ENCODE data around the gene RETREG1.
"Not testable (repeated sequence)": the region's sequence is repeated elsewhere in the genome, so short reads cannot be mapped to it uniquely, and the experiment has no call there.

The RETREG1 gene

GRCh38 chr5:16616536-16617273 lies at the start of gene RETREG1:
RETREG1 (minus strand) TSS chr5:16616997; CDS start chr5:16616971, 26 bp downstream.
- peak; percentile 91 for DNase-seq (ENCODE audit: insufficient read length, low spot score)
- peak; percentile 15; the same call in 1 of the 2 replicates for TF ChIP-seq POLR2A (IDR thresholded peaks at IDR 0.05; ENCODE audit: low read depth, low read length)
- no peak for FAIRE-seq

- TF ChIP-seq POLR2A (IDR thresholded peaks at IDR 0.05; ENCODE audit: low read depth, low read length), result no peak
- FAIRE-seq, result no peak
- DNase-seq (ENCODE audit: insufficient read length, low spot score), result no peak
Measured at GRCh38 chr5:16666130-16666882, 49.5 kb upstream of the RETREG1 start.

GRCh38 chr5:16665601-16666000 lies 48.8 kb upstream of the RETREG1 start:
- DNase-seq (ENCODE audit: insufficient read length, low spot score), result no peak
- no peak for FAIRE-seq
- TF ChIP-seq POLR2A (IDR thresholded peaks at IDR 0.05; ENCODE audit: low read depth, low read length), result no peak

- FAIRE-seq, result no peak
- no peak for DNase-seq (ENCODE audit: insufficient read length, low spot score)
- no peak for TF ChIP-seq POLR2A (IDR thresholded peaks at IDR 0.05; ENCODE audit: low read depth, low read length)
Measured at GRCh38 chr5:16664368-16664767, 47.6 kb upstream of the RETREG1 start.

- TF ChIP-seq POLR2A (IDR thresholded peaks at IDR 0.05; ENCODE audit: low read depth, low read length), result no peak
- DNase-seq (ENCODE audit: insufficient read length, low spot score) (no peak), FAIRE-seq (no peak)
Measured at GRCh38 chr5:16663840-16664239, 47.0 kb upstream of the RETREG1 start.

- DNase-seq (ENCODE audit: insufficient read length, low spot score) (no peak), FAIRE-seq (no peak)
- no peak for TF ChIP-seq POLR2A (IDR thresholded peaks at IDR 0.05; ENCODE audit: low read depth, low read length)
Measured at GRCh38 chr5:16661713-16662112, 44.9 kb upstream of the RETREG1 start.

- DNase-seq (ENCODE audit: insufficient read length, low spot score) (no peak), FAIRE-seq (no peak)
- no peak for TF ChIP-seq POLR2A (IDR thresholded peaks at IDR 0.05; ENCODE audit: low read depth, low read length)
Measured at GRCh38 chr5:16660982-16661381, 44.2 kb upstream of the RETREG1 start.

- no peak for DNase-seq (ENCODE audit: insufficient read length, low spot score)
- FAIRE-seq, result no peak
Measured at GRCh38 chr5:16659536-16659935, 42.7 kb upstream of the RETREG1 start.

GRCh38 chr5:16656561-16657191 lies 39.9 kb upstream of the RETREG1 start:
- no peak for FAIRE-seq
- no peak for TF ChIP-seq POLR2A (IDR thresholded peaks at IDR 0.05; ENCODE audit: low read depth, low read length)
- DNase-seq (ENCODE audit: insufficient read length, low spot score), result no peak

More at GRCh38 chr5:16659536-16659935, 42.7 kb upstream of the RETREG1 start:
- no peak for TF ChIP-seq POLR2A (IDR thresholded peaks at IDR 0.05; ENCODE audit: low read depth, low read length)

GRCh38 chr5:16654647-16655334 lies 38.0 kb upstream of the RETREG1 start:
- no peak for TF ChIP-seq POLR2A (IDR thresholded peaks at IDR 0.05; ENCODE audit: low read depth, low read length)
- no peak for DNase-seq (ENCODE audit: insufficient read length, low spot score)
- FAIRE-seq, result peak; percentile 20

GRCh38 chr5:16648739-16649138 lies 31.9 kb upstream of the RETREG1 start:
- FAIRE-seq; DNase-seq (ENCODE audit: insufficient read length, low spot score): not testable (repeated sequence)

GRCh38 chr5:16644301-16644889 lies 27.6 kb upstream of the RETREG1 start:
- no peak for FAIRE-seq
- TF ChIP-seq POLR2A (IDR thresholded peaks at IDR 0.05; ENCODE audit: low read depth, low read length), result no peak
- DNase-seq (ENCODE audit: insufficient read length, low spot score), result no peak

GRCh38 chr5:16642867-16643266 lies 26.1 kb upstream of the RETREG1 start:
- TF ChIP-seq POLR2A (IDR thresholded peaks at IDR 0.05; ENCODE audit: low read depth, low read length), result no peak
- no peak for DNase-seq (ENCODE audit: insufficient read length, low spot score)
- FAIRE-seq, result no peak
